ENCODE measurements around the gene MLXIP. TPM values are rescaled to one million over a fixed set of nuclear protein-coding genes. Genes with fewer than 3 reads are reported as not detected.

Gene MLXIP
- total RNA-seq, 1 experiment from 2014 or later: 46.3 TPM

- CTCF ChIA-PET: no interaction called here
- no TSS peak for BruUV-seq (replicated peaks)
Measured at GRCh38 chr12:122152754-122153153, 74.2 kb downstream of the MLXIP start.

More at GRCh38 chr12:122152754-122153153, 74.2 kb downstream of the MLXIP start:
- H4K20me1 ChIP-seq (ENCODE audit: insufficient read depth): no peaks in the 10 kb centered on the region
- H3K4me3 ChIP-seq (replicated peaks in 1 of 2; ENCODE audit: low read depth in 1 of 2, low read length in 2 of 2): no peak overlapping the region
- H3K79me2 ChIP-seq (ENCODE audit: insufficient read depth, low read length): no peaks in the 10 kb centered on the region
- ChIA-PET POLR2A (no interaction called here), RAD21 (ENCODE audit: low non-redundant PET in 1 of 2, low total read pairs in 2 of 2, uncharacterized antibody in 2 of 2, unreplicated experiment in 2 of 2) (no interaction called here)
- no peaks in the 10 kb centered on the region for H3K9me2 ChIP-seq (ENCODE audit: insufficient read depth)
- H3K9me3 ChIP-seq (ENCODE audit: control insufficient read depth in 1 of 2, insufficient read depth in 1 of 2, low read depth in 1 of 2, low read length in 2 of 2): no peaks in the 10 kb centered on the region
- no peaks in the 10 kb centered on the region for H3K36me3 ChIP-seq (ENCODE audit: control insufficient read depth in 1 of 2, insufficient read depth in 2 of 2, low read length in 2 of 2)
- ATAC-seq (no peak), DNase-seq (ENCODE audit: low read depth, low spot score) (no peak)
- H3K4me1 ChIP-seq (ENCODE audit: control insufficient read depth in 1 of 2, insufficient read depth in 2 of 2, low read length in 2 of 2): no peaks in the 10 kb centered on the region
- H3K9ac ChIP-seq (ENCODE audit: low read length): no peak overlapping the region
- no peak overlapping the region for H3K4me2 ChIP-seq (ENCODE audit: low read length)
- no peak overlapping the region for H2AFZ ChIP-seq (ENCODE audit: low read depth, low read length, poor library complexity, severe bottlenecking)
- H3K27me3 ChIP-seq (ENCODE audit: insufficient read depth, low read length): no peaks in the 10 kb centered on the region
- no peak overlapping the region for H3K27ac ChIP-seq (ENCODE audit: low read depth, low read length)
- no peak for TF ChIP-seq FOSL1 (IDR thresholded peaks at IDR 0.05; ENCODE audit: low read depth)
- TF ChIP-seq CTCF (IDR thresholded peaks at IDR 0.05 in 2 of 3, conservative IDR thresholded peaks at IDR 0.05 in 1 of 3; ENCODE audit: borderline replicate concordance in 1 of 3, insufficient read depth in 1 of 3, low read depth in 2 of 3, low read length in 2 of 3): no peak
- TF ChIP-seq CBX3 (IDR thresholded peaks at IDR 0.05; ENCODE audit: low read depth): no peak
- TF ChIP-seq EGR1 (IDR thresholded peaks at IDR 0.05; ENCODE audit: low read depth): no peak
- no peak for TF ChIP-seq ZBTB33 (IDR thresholded peaks at IDR 0.05; ENCODE audit: extremely low read depth, insufficient replicate concordance, low read length)
- no peak for TF ChIP-seq EZH2phosphoT487 (IDR thresholded peaks at IDR 0.05; ENCODE audit: borderline replicate concordance)
- no peak for TF ChIP-seq YY1 (IDR thresholded peaks at IDR 0.05; ENCODE audit: extremely low read depth, insufficient replicate concordance, low read depth, low read length)
- TF ChIP-seq ELF1 (IDR thresholded peaks at IDR 0.05; ENCODE audit: borderline replicate concordance, low read depth): no peak
- no peak for TF ChIP-seq MAX (IDR thresholded peaks at IDR 0.05)
- intact Hi-C loops (cut with micrococcal nuclease): no loop called here

Measured in HCT116 (cell line).